ENCODE results near the gene RAB1A. TPM values are rescaled to one million over a fixed set of nuclear protein-coding genes. Genes with fewer than 3 reads are reported as not detected.

The RAB1A gene
- total and polyA plus RNA-seq, 9 of the 15 experiments (the other 6 are each of a cell fraction or from before 2014, with no cell fraction given): 43.8 to 163 (median 67.7) TPM

- TF ChIP-seq ZBTB40 (IDR thresholded peaks at IDR 0.05) (no peak), ZBTB40 (CRISPR knock-in tag; IDR thresholded peaks at IDR 0.05) (no peak), ZNF239 (CRISPR knock-in tag; IDR thresholded peaks at IDR 0.05) (no peak), MECOM (CRISPR knock-in tag; IDR thresholded peaks at IDR 0.05) (no peak), ATF7 (IDR thresholded peaks at IDR 0.05) (peak; percentile 11; the same call in 1 of the 2 replicates), ATF1 (CRISPR knock-in tag; IDR thresholded peaks at IDR 0.05) (no peak), ATF1 (tag; IDR thresholded peaks at IDR 0.05) (peak; percentile 48; the same call in 1 of the 2 replicates), POLR2A (conservative IDR thresholded peaks at IDR 0.05) (peak; percentile 24; the same call in 1 of the 2 replicates), ZBTB12 (CRISPR knock-in tag; IDR thresholded peaks at IDR 0.05) (no peak), ZNF146 (CRISPR knock-in tag; IDR thresholded peaks at IDR 0.05; ENCODE audit: unreplicated experiment) (no peak), ZBTB43 (CRISPR knock-in tag; IDR thresholded peaks at IDR 0.05) (no peak), MAFG (tag; conservative IDR thresholded peaks at IDR 0.05) (no peak), ZNF740 (CRISPR knock-in tag; IDR thresholded peaks at IDR 0.05) (no peak), ZNF740 (tag; IDR thresholded peaks at IDR 0.05) (no peak)
These were observed 54.7 kb downstream of the RAB1A start (continued) for GRCh38 chr2:65075176-65075575.

Data from K562 (cell line).